Stimulated activated naive CD8-positive, alpha-beta T cell treated with anti-CD3 and anti-CD28 coated beads, Interleukin-15, amount 100 ng/mL, for 72 hours (primary cell): Measurements from ENCODE around the gene CREM.

Experiments
- ATAC-seq: fragments of 150-1000 bp; cut with Tn5 transposase; 2 replicates; pipeline ENCODE4 v1.10.0; 2021; ENCODE audit warnings: mild to moderate bottlenecking, moderate library complexity
- DNase-seq, 2 donors: peaks; one replicate each; pipeline ENCODE4 v3.0.0; 2021 to 2022
- H3K27ac Mint-ChIP-seq, 2 donors: one replicate each; pipeline ENCODE4 v1.8.0; 2022; ENCODE audit warnings: mild to moderate bottlenecking in 2 of 2, mixed read lengths in 2 of 2, moderate library complexity in 2 of 2
- H3K27me3 Mint-ChIP-seq: one replicate; pipeline ENCODE4 v1.8.0; 2022; ENCODE audit warnings: mixed read lengths
- H3K4me1 Mint-ChIP-seq: one replicate; pipeline ENCODE4 v1.8.0; 2022; ENCODE audit warnings: mild to moderate bottlenecking, mixed read lengths
- H3K4me3 Mint-ChIP-seq, 2 donors: one replicate each; pipeline ENCODE4 v1.8.0; 2022; ENCODE audit warnings: mild to moderate bottlenecking in 2 of 2, mixed read lengths in 2 of 2, moderate library complexity in 1 of 2
- H3K9me3 Mint-ChIP-seq, 2 donors: one replicate each; pipeline ENCODE4 v1.8.0; 2022; ENCODE audit warnings: mixed read lengths in 2 of 2

CREM gene

GRCh38 chr10:35165811-35166210, 39.2 kb downstream of the CREM start:
- peaks cover 0 to 9% of the 10 kb centered on the region in 2 donors for H3K9me3 Mint-ChIP-seq
- H3K4me3 Mint-ChIP-seq: no peak overlapping the region
- ATAC-seq: no peak
- DNase-seq: no peak
- H3K27me3 Mint-ChIP-seq: no peaks in the 10 kb centered on the region
- no peak overlapping the region for H3K27ac Mint-ChIP-seq
- no peaks in the 10 kb centered on the region for H3K4me1 Mint-ChIP-seq

DNA sequence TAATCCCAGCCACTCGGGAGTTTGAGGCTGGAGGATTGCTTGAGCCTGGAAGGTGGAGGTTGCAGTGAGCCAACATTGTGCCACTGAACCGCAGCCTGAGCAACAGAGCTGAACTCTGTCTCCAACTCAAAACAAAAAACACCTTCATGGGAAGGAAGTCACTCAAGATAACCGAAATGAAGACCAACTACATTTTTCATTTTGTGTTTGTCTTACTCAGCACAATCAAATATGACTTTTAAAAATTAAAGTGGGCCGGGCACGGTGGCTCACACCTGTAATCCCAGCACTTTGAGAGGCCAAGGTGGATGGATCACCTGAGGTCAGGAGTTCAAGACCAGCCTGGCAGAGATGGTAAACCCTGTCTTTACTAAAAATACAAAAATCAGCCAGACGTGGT, 40.0 kb downstream of the CREM start:
- Mint-ChIP-seq H3K27me3 (no peaks in the 10 kb centered on the region), H3K4me3 (no peak overlapping the region), H3K9me3 (peaks cover 0 to 9% of the 10 kb centered on the region in 2 donors), H3K27ac (no peak overlapping the region), H3K4me1 (peaks cover 2% of the 10 kb centered on the region)
- DNase-seq (no peak), ATAC-seq (no peak)

- no peak overlapping the region for H3K4me3 Mint-ChIP-seq
- H3K4me1 Mint-ChIP-seq: peaks cover 10% of the 10 kb centered on the region
- no peaks in the 10 kb centered on the region for H3K27me3 Mint-ChIP-seq
- ATAC-seq (no peak), DNase-seq (no peak)
- no peak overlapping the region for H3K27ac Mint-ChIP-seq
- H3K9me3 Mint-ChIP-seq: peaks cover 0 to 9% of the 10 kb centered on the region in 2 donors
These were observed 40.7 kb downstream of the CREM start for GRCh38 chr10:35167342-35167741.

- Mint-ChIP-seq H3K9me3 (peaks cover 0 to 9% of the 10 kb centered on the region in 2 donors), H3K27me3 (no peaks in the 10 kb centered on the region), H3K4me1 (peaks cover 13% of the 10 kb centered on the region), H3K4me3 (no peak overlapping the region), H3K27ac (peak overlapping the region; percentile 63 to 68)
- no peak for ATAC-seq
- no peak for DNase-seq
These were observed 45.5 kb downstream of the CREM start for GRCh38 chr10:35172146-35172545.

- no peak for ATAC-seq
- H3K27ac Mint-ChIP-seq: no peak overlapping the region
- no peak for DNase-seq
- no peaks in the 10 kb centered on the region for H3K27me3 Mint-ChIP-seq
- peaks cover 13% of the 10 kb centered on the region for H3K4me1 Mint-ChIP-seq
- no peak overlapping the region for H3K4me3 Mint-ChIP-seq
- H3K9me3 Mint-ChIP-seq: peaks cover 0 to 9% of the 10 kb centered on the region in 2 donors
These were observed 45.9 kb downstream of the CREM start for GRCh38 chr10:35172574-35172973.

GRCh38 chr10:35178331-35178730, 51.7 kb downstream of the CREM start:
- no peaks in the 10 kb centered on the region for H3K27me3 Mint-ChIP-seq
- no peaks in the 10 kb centered on the region for H3K9me3 Mint-ChIP-seq
- H3K4me1 Mint-ChIP-seq: no peaks in the 10 kb centered on the region
- ATAC-seq (no peak), DNase-seq (no peak)
- no peak overlapping the region for H3K27ac Mint-ChIP-seq
- no peak overlapping the region for H3K4me3 Mint-ChIP-seq

DNA sequence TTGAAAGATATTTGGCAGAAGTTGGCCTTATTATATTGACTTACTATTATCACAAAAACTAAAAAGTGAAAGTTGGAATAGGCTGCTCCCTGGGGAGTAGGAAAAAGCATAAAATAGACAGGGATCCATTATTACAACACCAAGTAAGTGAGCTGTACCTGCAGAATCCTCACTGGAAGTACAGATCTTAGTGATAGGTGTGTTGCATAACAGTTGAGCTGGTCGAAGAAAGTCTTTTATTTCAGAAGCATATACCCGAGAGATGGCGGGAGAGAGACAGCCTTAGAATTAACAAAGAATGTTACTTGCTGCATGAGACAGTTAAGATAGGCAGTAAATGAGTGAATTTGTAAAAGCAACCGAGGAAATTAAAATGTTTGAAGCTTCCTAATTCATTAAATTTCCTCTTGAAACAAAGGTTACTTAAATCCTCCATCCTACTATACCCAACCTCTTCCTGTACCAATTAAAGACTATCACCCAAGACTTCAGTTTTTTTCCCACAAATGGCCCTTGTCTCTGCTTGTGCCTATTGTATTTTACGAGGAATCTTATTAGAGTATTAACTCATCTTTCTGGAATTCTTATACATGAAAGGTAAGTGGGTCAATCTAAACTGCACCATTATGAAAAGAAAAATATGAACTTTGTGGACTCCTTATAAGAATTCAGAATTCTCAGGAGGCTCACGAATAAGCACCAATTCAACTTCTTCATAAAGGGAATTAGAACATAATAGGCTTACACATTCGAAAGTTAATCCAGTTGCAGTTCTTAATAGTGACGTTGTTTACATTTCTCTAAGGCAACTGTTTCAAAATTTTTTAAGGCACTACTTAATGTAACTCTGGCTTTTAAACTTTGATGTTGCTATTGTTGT, 56.2 kb downstream of the CREM start:
- H3K9me3 Mint-ChIP-seq: no peaks in the 10 kb centered on the region
- DNase-seq (no peak), ATAC-seq (no peak)
- H3K27me3 Mint-ChIP-seq: no peaks in the 10 kb centered on the region
- no peak overlapping the region for H3K27ac Mint-ChIP-seq
- peaks cover 11% of the 10 kb centered on the region for H3K4me1 Mint-ChIP-seq
- no peak overlapping the region for H3K4me3 Mint-ChIP-seq

DNA sequence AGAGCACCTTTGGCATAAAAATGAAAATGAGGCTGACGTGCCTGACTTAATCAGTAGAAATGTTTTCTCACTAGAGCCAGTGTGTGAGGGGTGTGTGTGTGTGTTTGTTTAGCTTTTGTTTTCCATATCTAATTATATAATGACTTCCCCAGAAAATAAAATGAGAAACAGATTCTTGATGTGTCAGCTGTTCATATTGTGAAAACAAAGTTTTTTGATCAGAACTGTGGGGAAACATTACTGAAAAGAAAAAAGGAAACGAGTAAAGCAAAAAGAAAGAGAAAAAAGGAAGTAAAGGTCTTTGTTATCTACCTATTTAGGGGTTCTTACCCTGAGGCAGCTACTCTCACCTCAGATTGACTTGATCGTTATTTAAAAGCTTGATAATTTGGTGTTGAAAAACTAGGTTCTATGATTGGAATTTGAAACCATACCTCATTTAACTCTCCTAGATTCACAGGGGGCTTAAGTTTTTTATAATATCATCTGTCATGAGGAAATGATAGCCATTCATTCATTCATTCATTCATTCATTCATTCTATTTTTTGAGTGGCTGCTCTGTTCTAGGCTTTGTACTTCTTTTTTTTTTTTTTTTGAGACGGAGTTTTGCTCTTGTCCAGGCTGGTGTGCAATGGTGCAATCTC, 58.0 kb downstream of the CREM start:
- no peaks in the 10 kb centered on the region for H3K27me3 Mint-ChIP-seq
- no peak overlapping the region for H3K4me3 Mint-ChIP-seq
- DNase-seq (no peak), ATAC-seq (no peak)
- H3K4me1 Mint-ChIP-seq: peaks cover 11% of the 10 kb centered on the region
- no peaks in the 10 kb centered on the region for H3K9me3 Mint-ChIP-seq
- H3K27ac Mint-ChIP-seq: no peak overlapping the region

DNA sequence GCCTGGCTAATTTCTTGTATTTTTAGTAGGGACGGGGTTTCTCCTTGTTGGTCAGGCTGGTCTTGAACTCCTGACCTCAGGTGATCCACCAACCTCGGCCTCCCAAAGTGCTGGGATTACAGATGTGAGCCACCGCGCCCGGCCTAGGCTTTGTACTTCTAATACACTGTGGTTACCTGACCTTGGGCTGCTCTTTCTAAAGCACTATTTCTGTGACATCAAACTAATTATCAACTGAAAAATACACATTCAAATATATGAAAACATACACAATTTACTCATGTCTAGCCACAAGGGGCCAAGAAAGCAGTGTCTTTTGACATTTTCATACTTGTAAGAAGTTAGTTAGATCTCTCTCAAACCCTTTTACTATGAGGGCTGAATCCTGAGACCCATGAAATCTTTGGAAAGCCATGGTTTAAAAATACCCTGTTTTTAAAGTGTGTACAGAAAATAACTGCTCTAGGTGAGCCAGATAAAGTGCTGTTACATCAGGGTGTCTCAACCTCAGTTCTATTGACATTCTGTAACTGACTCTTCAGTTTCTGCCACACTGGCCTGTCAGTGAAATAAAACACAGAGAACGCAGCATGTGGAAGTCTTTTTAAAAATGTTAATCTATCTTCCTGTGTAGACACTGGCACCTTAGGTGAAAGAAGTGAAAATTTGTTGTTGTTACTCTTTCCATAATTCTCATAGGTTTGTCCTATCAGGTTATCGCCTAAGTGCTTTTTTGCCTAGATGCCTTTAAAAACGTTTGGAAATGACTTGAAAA, 58.8 kb downstream of the CREM start:
- peak; percentile 40 for ATAC-seq
- Mint-ChIP-seq H3K27me3 (no peaks in the 10 kb centered on the region), H3K27ac (no peak overlapping the region), H3K4me3 (peak overlapping the region in 1 of 2 donors; percentile 51), H3K4me1 (peaks cover 11% of the 10 kb centered on the region), H3K9me3 (no peaks in the 10 kb centered on the region)
- DNase-seq: no peak

DNA sequence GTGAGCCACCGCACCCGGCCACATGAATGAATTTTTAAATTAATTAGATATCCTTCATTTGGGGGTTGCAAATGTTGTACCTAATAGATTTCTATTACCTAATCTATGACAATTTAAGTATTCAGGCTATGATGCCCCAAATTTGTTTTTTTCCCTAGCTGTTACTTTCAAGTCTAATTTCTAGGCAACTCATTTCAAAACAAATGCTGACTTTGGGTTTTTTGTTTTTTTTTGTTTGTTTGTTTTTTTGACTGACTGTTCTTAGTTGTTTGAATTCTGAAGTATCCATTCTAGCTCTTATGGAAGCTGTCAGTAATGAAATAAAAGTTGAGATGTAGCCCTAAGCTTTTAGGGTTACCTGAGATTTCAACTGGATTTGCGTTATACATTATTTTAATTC, 62.3 kb downstream of the CREM start:
- H3K4me3 Mint-ChIP-seq: no peak overlapping the region
- no peak for DNase-seq
- no peak for ATAC-seq
- H3K27me3 Mint-ChIP-seq: no peaks in the 10 kb centered on the region
- peaks cover 36% of the 10 kb centered on the region for H3K4me1 Mint-ChIP-seq
- no peak overlapping the region for H3K27ac Mint-ChIP-seq
- H3K9me3 Mint-ChIP-seq: peaks cover 7% of the 10 kb centered on the region in 2 donors

GRCh38 chr10:35191523-35191922, 64.9 kb downstream of the CREM start:
- H3K27me3 Mint-ChIP-seq: no peaks in the 10 kb centered on the region
- peaks cover 7% of the 10 kb centered on the region in 2 donors for H3K9me3 Mint-ChIP-seq
- peak overlapping the region; percentile 9 to 80 for H3K27ac Mint-ChIP-seq
- ATAC-seq (no peak), DNase-seq (no peak)
- peaks cover 39% of the 10 kb centered on the region for H3K4me1 Mint-ChIP-seq
- no peak overlapping the region for H3K4me3 Mint-ChIP-seq

- Mint-ChIP-seq H3K4me3 (no peak overlapping the region), H3K27ac (peak overlapping the region; percentile 48 to 68), H3K9me3 (peaks cover 7% of the 10 kb centered on the region in 2 donors), H3K4me1 (peaks cover 44% of the 10 kb centered on the region), H3K27me3 (no peaks in the 10 kb centered on the region)
- no peak for DNase-seq
- no peak for ATAC-seq
These were observed 66.1 kb downstream of the CREM start for GRCh38 chr10:35192645-35193249.

DNA sequence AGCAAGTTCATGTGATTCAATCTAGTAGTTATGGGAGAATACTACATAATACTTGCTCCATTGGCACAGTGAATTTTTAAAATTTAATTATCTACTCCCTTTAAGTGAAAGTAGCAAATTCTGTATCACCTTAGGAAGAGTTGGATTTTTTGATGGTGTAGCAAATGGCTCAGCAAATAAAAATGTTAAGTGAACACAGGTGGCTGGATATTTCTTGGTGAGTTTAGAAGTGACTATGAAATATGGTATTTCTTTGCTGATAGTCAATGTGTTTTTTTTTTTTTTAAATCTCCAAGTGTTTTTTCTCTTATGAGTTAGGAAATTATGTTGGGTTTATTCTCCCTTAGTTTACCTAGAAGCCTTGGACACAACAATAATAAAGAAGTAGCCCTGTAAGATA, 67.8 kb downstream of the CREM start:
- Mint-ChIP-seq H3K27me3 (no peaks in the 10 kb centered on the region), H3K4me3 (peak overlapping the region in 1 of 2 donors; percentile 92), H3K4me1 (peaks cover 51% of the 10 kb centered on the region), H3K27ac (peak overlapping the region; percentile 98), H3K9me3 (peaks cover 7% of the 10 kb centered on the region in 2 donors)
- ATAC-seq (no peak), DNase-seq (no peak)

DNA sequence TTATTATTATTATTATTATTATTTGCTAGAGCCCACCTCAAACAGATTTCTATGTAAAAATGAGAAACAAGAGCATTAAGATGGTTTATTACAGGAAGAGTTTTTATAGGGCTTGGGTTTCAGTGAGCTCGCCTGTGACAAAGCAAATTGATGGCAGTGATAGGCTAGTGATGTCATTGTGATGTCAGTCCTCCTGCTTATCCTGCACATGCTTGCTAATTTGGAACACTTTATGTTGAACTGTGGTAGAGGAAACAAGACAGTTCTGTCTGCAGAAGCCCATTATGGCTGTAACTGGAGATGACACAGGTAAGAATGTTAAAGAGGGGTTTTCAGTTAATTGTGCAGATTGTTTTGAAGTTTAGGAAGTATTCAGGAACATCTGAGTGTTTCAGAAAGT, 68.3 kb downstream of the CREM start:
- DNase-seq: peak; percentile 36 to 47
- Mint-ChIP-seq H3K27me3 (no peaks in the 10 kb centered on the region), H3K27ac (peak overlapping the region; percentile 98), H3K9me3 (peaks cover 7% of the 10 kb centered on the region in 2 donors), H3K4me1 (peaks cover 51% of the 10 kb centered on the region), H3K4me3 (peak overlapping the region; percentile 90 to 92)
- peak; percentile 18 for ATAC-seq
